WTC11 (cell line): Measurements from ENCODE around the gene BCLAF1. TPM values are rescaled to one million over a fixed set of nuclear protein-coding genes. Genes with fewer than 3 reads are reported as not detected.

ENCODE experiments used
- ATAC-seq: fragments of 200-7000 bp; cut with Tn5 transposase; 2 replicates; pipeline ENCODE4 v1.10.0; 2021; ENCODE audit warnings: mild to moderate bottlenecking, moderate library complexity
- CTCF ChIA-PET: fragments of 300-600 bp; sonication (Branson Sonifier 250); formaldehyde crosslinking; loops from one replicate; lab custom pipeline; 2021; ENCODE audit warnings: antibody characterized with exemption; lab: Charles Lee
- POLR2A ChIA-PET: fragments of 350-600 bp; sonication (Branson Sonifier 250); formaldehyde crosslinking; loops from one replicate; lab custom pipeline; 2021; ENCODE audit warnings: antibody characterized with exemption; lab: Charles Lee
- DNase-seq: peaks from one replicate; pipeline ENCODE4 v3.0.0; 2021; ENCODE audit warnings: low spot score
- H3K27ac Mint-ChIP-seq: 2 replicates; pipeline ENCODE4 v1.8.0; 2021; ENCODE audit warnings: mixed read lengths
- H3K27me3 Mint-ChIP-seq: 2 replicates; pipeline ENCODE4 v1.8.0; 2021; ENCODE audit warnings: low read depth, mild to moderate bottlenecking, moderate library complexity, mixed read lengths
- H3K36me3 Mint-ChIP-seq: 2 replicates; pipeline ENCODE4 v1.8.0; 2021; ENCODE audit warnings: mixed read lengths
- H3K4me1 Mint-ChIP-seq: 2 replicates; pipeline ENCODE4 v1.8.0; 2022; ENCODE audit warnings: mixed read lengths
- H3K4me3 Mint-ChIP-seq: 2 replicates; pipeline ENCODE4 v1.8.0; 2021; ENCODE audit warnings: mild to moderate bottlenecking, moderate library complexity, mixed read lengths
- H3K9me3 Mint-ChIP-seq: 2 replicates; pipeline ENCODE4 v1.8.0; 2021; ENCODE audit warnings: mixed read lengths
- CBFB ChIP-seq: sonication (generic); formaldehyde crosslinking; IDR thresholded peaks from 2 replicates; pipeline ENCODE4 v1.8.1; 2022; ENCODE audit warnings: mild to moderate bottlenecking, low read depth, missing genetic modification reagents
- EMX1 ChIP-seq: fragments of 250-450 bp; sonication (Bioruptor Pico); IDR thresholded peaks from 2 replicates; pipeline ENCODE4 v1.8.0; 2021; ENCODE audit warnings: mild to moderate bottlenecking
- ESRRA ChIP-seq: sonication (generic); formaldehyde crosslinking; IDR thresholded peaks from 2 replicates; pipeline ENCODE4 v1.8.1; 2022; ENCODE audit warnings: mild to moderate bottlenecking, missing genetic modification reagents, borderline replicate concordance
- FOXK1 ChIP-seq: sonication (generic); formaldehyde crosslinking; IDR thresholded peaks from 2 replicates; pipeline ENCODE4 v1.8.0; 2022; ENCODE audit warnings: mild to moderate bottlenecking, moderate library complexity, missing genetic modification reagents
- GABPB1 ChIP-seq: sonication (generic); formaldehyde crosslinking; IDR thresholded peaks from 2 replicates; pipeline ENCODE4 v1.8.1; 2023; ENCODE audit warnings: mild to moderate bottlenecking, missing genetic modification reagents
- NFATC4 ChIP-seq: fragments of 250-450 bp; sonication (Bioruptor Pico); IDR thresholded peaks from 2 replicates; pipeline ENCODE4 v1.9.0; 2021; ENCODE audit warnings: mild to moderate bottlenecking
- NFYB ChIP-seq: sonication (generic); formaldehyde crosslinking; conservative IDR thresholded peaks from 2 replicates; pipeline ENCODE4 v1.8.0; 2022; ENCODE audit warnings: low read depth, missing genetic modification reagents
- PRRX2 ChIP-seq: fragments of 250-450 bp; sonication (Bioruptor Pico); IDR thresholded peaks from 2 replicates; pipeline ENCODE4 v1.8.0; 2021; ENCODE audit warnings: mild to moderate bottlenecking
- RORB ChIP-seq: fragments of 250-450 bp; sonication (Bioruptor Pico); IDR thresholded peaks from 2 replicates; pipeline ENCODE4 v1.9.0; 2021; ENCODE audit warnings: mild to moderate bottlenecking
- ZNF121 ChIP-seq: sonication (generic); formaldehyde crosslinking; IDR thresholded peaks from 2 replicates; pipeline ENCODE4 v1.8.0; 2023; ENCODE audit warnings: missing genetic modification reagents
- ZNF416 ChIP-seq: fragments of 250-450 bp; sonication (Bioruptor Pico); IDR thresholded peaks from 2 replicates; pipeline ENCODE4 v1.9.0; 2021; ENCODE audit warnings: mild to moderate bottlenecking, inconsistent platforms
- total RNA-seq: library from RNA; stranded (reverse); gene quantifications from 3 replicates; pipeline ENCODE4 v1.2.3, GENCODE V29; 2021
- TF ChIP-seq, protein P1 (sequence below): sonication (generic); formaldehyde crosslinking; IDR thresholded peaks from 2 replicates; pipeline ENCODE4 v1.8.1; 2023; ENCODE audit warnings: mild to moderate bottlenecking, missing genetic modification reagents
- TF ChIP-seq, protein P2 (sequence below): sonication (generic); formaldehyde crosslinking; IDR thresholded peaks from 2 replicates; pipeline ENCODE4 v1.8.0; 2023; ENCODE audit warnings: mild to moderate bottlenecking, missing genetic modification reagents
- TF ChIP-seq, protein P3 (sequence below): fragments of 200-600 bp; IDR thresholded peaks from 2 replicates; pipeline ENCODE4 v1.8.0; 2022; ENCODE audit warnings: antibody characterized with exemption
- TF ChIP-seq, protein P4 (sequence below): fragments of 250-450 bp; sonication (Bioruptor Pico); IDR thresholded peaks from 2 replicates; pipeline ENCODE4 v1.8.0; 2021; ENCODE audit warnings: mild to moderate bottlenecking
- TF ChIP-seq, protein P5 (sequence below): fragments of 250-450 bp; sonication (Bioruptor Pico); IDR thresholded peaks from 2 replicates; pipeline ENCODE4 v1.9.0; 2021; ENCODE audit warnings: mild to moderate bottlenecking
- TF ChIP-seq, protein P6 (sequence below): sonication (generic); formaldehyde crosslinking; IDR thresholded peaks from 2 replicates; pipeline ENCODE4 v1.8.1; 2023; ENCODE audit warnings: mild to moderate bottlenecking, moderate library complexity, missing genetic modification reagents
- TF ChIP-seq, protein P7 (sequence below): fragments of 250-450 bp; sonication (Bioruptor Pico); IDR thresholded peaks from 2 replicates; pipeline ENCODE4 v1.9.0; 2021; ENCODE audit warnings: moderate library complexity, mild to moderate bottlenecking, inconsistent platforms, borderline replicate concordance

BCLAF1 gene
- total RNA-seq, 1 experiment from 2014 or later, result 184 TPM

DNA sequence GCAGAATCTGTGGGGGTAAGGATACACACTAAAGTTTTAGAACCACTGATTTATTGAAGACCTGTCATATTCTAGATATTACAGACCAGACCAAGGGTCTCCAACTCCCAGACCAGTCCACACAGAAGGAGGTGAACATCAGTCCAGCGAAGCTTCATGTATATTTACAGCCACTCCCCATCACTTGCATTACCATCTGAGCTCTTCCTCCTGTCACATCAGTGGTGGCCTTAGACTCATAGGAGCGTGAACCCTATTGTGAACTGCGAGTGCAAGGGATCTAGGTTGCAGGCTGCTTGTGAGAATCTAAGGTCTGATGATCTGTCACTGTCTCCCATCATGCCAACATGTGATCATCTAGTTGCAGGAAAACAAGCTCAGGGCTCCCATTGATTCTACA lies 5.0 kb upstream of the BCLAF1 start:
- no peaks in the 10 kb centered on the region for H3K9me3 Mint-ChIP-seq
- ATAC-seq, result no peak
- TF ChIP-seq, protein P1, sequence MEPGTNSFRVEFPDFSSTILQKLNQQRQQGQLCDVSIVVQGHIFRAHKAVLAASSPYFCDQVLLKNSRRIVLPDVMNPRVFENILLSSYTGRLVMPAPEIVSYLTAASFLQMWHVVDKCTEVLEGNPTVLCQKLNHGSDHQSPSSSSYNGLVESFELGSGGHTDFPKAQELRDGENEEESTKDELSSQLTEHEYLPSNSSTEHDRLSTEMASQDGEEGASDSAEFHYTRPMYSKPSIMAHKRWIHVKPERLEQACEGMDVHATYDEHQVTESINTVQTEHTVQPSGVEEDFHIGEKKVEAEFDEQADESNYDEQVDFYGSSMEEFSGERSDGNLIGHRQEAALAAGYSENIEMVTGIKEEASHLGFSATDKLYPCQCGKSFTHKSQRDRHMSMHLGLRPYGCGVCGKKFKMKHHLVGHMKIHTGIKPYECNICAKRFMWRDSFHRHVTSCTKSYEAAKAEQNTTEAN (CRISPR knock-in tag), result no peak
- TF ChIP-seq, protein P2, sequence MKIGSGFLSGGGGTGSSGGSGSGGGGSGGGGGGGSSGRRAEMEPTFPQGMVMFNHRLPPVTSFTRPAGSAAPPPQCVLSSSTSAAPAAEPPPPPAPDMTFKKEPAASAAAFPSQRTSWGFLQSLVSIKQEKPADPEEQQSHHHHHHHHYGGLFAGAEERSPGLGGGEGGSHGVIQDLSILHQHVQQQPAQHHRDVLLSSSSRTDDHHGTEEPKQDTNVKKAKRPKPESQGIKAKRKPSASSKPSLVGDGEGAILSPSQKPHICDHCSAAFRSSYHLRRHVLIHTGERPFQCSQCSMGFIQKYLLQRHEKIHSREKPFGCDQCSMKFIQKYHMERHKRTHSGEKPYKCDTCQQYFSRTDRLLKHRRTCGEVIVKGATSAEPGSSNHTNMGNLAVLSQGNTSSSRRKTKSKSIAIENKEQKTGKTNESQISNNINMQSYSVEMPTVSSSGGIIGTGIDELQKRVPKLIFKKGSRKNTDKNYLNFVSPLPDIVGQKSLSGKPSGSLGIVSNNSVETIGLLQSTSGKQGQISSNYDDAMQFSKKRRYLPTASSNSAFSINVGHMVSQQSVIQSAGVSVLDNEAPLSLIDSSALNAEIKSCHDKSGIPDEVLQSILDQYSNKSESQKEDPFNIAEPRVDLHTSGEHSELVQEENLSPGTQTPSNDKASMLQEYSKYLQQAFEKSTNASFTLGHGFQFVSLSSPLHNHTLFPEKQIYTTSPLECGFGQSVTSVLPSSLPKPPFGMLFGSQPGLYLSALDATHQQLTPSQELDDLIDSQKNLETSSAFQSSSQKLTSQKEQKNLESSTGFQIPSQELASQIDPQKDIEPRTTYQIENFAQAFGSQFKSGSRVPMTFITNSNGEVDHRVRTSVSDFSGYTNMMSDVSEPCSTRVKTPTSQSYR (CRISPR knock-in tag), result no peak
- TF ChIP-seq NFYB (CRISPR knock-in tag) (no peak), ZNF121 (no peak)
- TF ChIP-seq, protein P3, sequence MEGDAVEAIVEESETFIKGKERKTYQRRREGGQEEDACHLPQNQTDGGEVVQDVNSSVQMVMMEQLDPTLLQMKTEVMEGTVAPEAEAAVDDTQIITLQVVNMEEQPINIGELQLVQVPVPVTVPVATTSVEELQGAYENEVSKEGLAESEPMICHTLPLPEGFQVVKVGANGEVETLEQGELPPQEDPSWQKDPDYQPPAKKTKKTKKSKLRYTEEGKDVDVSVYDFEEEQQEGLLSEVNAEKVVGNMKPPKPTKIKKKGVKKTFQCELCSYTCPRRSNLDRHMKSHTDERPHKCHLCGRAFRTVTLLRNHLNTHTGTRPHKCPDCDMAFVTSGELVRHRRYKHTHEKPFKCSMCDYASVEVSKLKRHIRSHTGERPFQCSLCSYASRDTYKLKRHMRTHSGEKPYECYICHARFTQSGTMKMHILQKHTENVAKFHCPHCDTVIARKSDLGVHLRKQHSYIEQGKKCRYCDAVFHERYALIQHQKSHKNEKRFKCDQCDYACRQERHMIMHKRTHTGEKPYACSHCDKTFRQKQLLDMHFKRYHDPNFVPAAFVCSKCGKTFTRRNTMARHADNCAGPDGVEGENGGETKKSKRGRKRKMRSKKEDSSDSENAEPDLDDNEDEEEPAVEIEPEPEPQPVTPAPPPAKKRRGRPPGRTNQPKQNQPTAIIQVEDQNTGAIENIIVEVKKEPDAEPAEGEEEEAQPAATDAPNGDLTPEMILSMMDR, result no peak
- TF ChIP-seq, all 79 proteins: peak for 0
- ChIA-PET POLR2A (no interaction called here), CTCF (no interaction called here)
- Mint-ChIP-seq H3K27ac (no peak overlapping the region), H3K4me3 (no peak overlapping the region), H3K27me3 (no peaks in the 10 kb centered on the region; the same call in 1 of the 2 replicates), H3K4me1 (peaks cover 11% of the 10 kb centered on the region), H3K36me3 (no peaks in the 10 kb centered on the region)
- DNase-seq, result no peak

DNA sequence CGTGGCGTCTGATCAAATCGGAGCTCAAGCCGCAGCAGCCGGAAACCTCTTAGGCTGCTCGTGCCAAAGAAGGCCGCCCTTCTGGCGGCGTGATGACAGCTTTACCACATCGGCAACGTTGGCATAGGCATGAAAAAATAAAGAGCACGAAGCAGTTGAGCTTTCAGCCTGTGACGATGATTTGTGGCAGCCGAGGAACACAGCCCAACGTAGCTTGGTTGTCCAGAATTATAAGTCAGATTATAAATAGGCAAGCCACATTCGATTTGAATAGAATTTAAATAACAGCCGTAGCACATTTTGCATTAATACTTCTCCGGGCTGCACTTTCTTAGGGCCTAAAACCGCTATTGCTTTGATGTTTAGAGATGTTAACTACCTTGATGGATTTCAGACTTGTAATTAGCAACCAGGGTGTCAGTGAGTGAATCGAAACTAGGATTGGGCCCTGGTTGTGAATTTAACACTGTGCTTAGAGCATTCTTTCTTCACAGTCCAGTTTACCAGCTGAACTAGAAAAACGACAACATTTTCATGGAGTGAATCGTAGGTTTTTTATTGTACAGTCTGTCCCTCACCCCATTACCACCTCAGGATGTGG lies 864 bp upstream of the BCLAF1 start:
- H3K4me3 Mint-ChIP-seq, result peak overlapping the region; percentile 100
- H3K4me1 Mint-ChIP-seq, result peaks cover 34% of the 10 kb centered on the region
- no peaks in the 10 kb centered on the region for H3K27me3 Mint-ChIP-seq
- ATAC-seq, result peak; percentile 11
- ChIA-PET CTCF (interaction anchor here (0.9 to 1.6 kb wide), 9 partner anchors 11 to 1024 kb away, joined by 3 to 19 read pairs (median 4); partner anchors contain the start of genes MAP3K5 and MAP7), POLR2A (interaction anchor here (0.6 to 1.7 kb wide), 12 partner anchors 9 to 670 kb away, joined by 3 to 11 read pairs (median 4); partner anchors contain the start of genes MAP3K5, MAP7 and MTFR2)
- peaks cover 9% of the 10 kb centered on the region for H3K36me3 Mint-ChIP-seq
- peak overlapping the region; percentile 100 for H3K27ac Mint-ChIP-seq
- TF ChIP-seq NFYB (CRISPR knock-in tag), result no peak
- peak; percentile 2; the same call in 1 of the 2 replicates for TF ChIP-seq GABPB1 (CRISPR knock-in tag)
- no peak for DNase-seq
- H3K9me3 Mint-ChIP-seq, result no peaks in the 10 kb centered on the region

DNA sequence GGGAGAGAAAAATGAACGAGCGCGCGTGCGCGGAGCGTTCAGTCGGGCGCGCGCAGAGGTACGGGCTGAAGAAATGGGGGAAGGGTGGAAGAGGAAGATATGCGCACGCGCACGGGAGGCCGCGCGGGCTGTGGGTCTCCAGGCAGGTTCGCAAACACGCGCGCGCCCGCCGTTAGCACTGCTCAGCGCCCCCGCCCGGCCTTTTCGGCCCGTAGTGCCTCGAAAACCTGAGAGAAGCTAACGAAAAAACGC lies 393 bp downstream of the BCLAF1 start:
- Mint-ChIP-seq H3K4me1 (peaks cover 47% of the 10 kb centered on the region), H3K9me3 (no peaks in the 10 kb centered on the region), H3K36me3 (peaks cover 9% of the 10 kb centered on the region), H3K27ac (peak overlapping the region; percentile 100), H3K4me3 (peak overlapping the region; percentile 100), H3K27me3 (no peaks in the 10 kb centered on the region)
- ChIA-PET CTCF (interaction anchor here (0.9 to 1.7 kb wide), 5 partner anchors 28 to 503 kb away, joined by 3 to 10 read pairs (median 6); partner anchors contain the start of genes MAP3K5 and MAP7), POLR2A (interaction anchor here (1.0 to 1.7 kb wide), 11 partner anchors 8 to 788 kb away, joined by 3 to 11 read pairs (median 5); partner anchors contain the start of genes MAP7 and MTFR2)
- DNase-seq (peak; percentile 90), ATAC-seq (peak; percentile 33)
- TF ChIP-seq FOXK1 (CRISPR knock-in tag) (no peak), EMX1 (peak; percentile 83; the same call in 1 of the 2 replicates), PRRX2 (CRISPR knock-in tag) (peak; percentile 72; the same call in 1 of the 2 replicates), ESRRA (CRISPR knock-in tag) (no peak), NFATC4 (CRISPR knock-in tag) (0 out of 2 replicates have a peak, but pooled peaks have one; percentile 55), RORB (CRISPR knock-in tag) (no peak), CBFB (CRISPR knock-in tag) (no peak), ZNF416 (CRISPR knock-in tag) (peak; percentile 82; the same call in 1 of the 2 replicates)
- TF ChIP-seq, protein P4, sequence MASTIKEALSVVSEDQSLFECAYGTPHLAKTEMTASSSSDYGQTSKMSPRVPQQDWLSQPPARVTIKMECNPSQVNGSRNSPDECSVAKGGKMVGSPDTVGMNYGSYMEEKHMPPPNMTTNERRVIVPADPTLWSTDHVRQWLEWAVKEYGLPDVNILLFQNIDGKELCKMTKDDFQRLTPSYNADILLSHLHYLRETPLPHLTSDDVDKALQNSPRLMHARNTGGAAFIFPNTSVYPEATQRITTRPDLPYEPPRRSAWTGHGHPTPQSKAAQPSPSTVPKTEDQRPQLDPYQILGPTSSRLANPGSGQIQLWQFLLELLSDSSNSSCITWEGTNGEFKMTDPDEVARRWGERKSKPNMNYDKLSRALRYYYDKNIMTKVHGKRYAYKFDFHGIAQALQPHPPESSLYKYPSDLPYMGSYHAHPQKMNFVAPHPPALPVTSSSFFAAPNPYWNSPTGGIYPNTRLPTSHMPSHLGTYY (CRISPR knock-in tag), result peak; percentile 83; the same call in 1 of the 2 replicates
- TF ChIP-seq, protein P5, sequence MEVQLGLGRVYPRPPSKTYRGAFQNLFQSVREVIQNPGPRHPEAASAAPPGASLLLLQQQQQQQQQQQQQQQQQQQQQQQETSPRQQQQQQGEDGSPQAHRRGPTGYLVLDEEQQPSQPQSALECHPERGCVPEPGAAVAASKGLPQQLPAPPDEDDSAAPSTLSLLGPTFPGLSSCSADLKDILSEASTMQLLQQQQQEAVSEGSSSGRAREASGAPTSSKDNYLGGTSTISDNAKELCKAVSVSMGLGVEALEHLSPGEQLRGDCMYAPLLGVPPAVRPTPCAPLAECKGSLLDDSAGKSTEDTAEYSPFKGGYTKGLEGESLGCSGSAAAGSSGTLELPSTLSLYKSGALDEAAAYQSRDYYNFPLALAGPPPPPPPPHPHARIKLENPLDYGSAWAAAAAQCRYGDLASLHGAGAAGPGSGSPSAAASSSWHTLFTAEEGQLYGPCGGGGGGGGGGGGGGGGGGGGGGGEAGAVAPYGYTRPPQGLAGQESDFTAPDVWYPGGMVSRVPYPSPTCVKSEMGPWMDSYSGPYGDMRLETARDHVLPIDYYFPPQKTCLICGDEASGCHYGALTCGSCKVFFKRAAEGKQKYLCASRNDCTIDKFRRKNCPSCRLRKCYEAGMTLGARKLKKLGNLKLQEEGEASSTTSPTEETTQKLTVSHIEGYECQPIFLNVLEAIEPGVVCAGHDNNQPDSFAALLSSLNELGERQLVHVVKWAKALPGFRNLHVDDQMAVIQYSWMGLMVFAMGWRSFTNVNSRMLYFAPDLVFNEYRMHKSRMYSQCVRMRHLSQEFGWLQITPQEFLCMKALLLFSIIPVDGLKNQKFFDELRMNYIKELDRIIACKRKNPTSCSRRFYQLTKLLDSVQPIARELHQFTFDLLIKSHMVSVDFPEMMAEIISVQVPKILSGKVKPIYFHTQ, result peak; percentile 87; the same call in 1 of the 2 replicates
- TF ChIP-seq, protein P6, sequence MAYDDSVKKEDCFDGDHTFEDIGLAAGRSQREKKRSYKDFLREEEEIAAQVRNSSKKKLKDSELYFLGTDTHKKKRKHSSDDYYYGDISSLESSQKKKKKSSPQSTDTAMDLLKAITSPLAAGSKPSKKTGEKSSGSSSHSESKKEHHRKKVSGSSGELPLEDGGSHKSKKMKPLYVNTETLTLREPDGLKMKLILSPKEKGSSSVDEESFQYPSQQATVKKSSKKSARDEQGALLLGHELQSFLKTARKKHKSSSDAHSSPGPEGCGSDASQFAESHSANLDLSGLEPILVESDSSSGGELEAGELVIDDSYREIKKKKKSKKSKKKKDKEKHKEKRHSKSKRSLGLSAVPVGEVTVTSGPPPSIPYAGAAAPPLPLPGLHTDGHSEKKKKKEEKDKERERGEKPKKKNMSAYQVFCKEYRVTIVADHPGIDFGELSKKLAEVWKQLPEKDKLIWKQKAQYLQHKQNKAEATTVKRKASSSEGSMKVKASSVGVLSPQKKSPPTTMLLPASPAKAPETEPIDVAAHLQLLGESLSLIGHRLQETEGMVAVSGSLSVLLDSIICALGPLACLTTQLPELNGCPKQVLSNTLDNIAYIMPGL (CRISPR knock-in tag), result peak; percentile 72; the same call in 1 of the 2 replicates
- TF ChIP-seq, protein P7, sequence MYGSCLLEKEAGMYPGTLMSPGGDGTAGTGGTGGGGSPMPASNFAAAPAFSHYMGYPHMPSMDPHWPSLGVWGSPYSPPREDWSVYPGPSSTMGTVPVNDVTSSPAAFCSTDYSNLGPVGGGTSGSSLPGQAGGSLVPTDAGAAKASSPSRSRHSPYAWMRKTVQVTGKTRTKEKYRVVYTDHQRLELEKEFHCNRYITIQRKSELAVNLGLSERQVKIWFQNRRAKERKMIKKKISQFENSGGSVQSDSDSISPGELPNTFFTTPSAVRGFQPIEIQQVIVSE, result peak; percentile 31; the same call in 1 of the 2 replicates
